ENCODE results near the gene ZNF8.
"Not testable (repeated sequence)": the region's sequence is repeated elsewhere in the genome, so short reads cannot be mapped to it uniquely, and the experiment has no call there.

ZNF8 gene

DNA sequence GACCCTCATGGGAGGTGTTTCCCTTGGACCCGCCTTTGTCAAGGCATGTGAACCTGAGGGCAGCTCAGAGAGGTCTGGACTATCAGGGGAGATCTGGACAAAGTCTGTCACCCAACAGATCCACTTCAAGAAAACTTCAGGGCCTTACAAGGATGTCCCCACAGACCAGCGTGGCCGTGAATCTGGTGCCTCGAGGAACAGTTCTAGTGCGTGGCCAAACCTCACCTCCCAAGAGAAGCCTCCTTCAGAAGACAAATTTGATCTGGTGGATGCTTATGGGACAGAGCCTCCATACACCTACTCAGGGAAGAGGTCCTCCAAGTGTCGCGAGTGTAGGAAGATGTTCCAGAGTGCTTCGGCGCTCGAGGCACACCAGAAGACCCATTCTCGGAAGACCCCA is 59.6 kb downstream of the ZNF8 start:
- no peak for DNase-seq

DNA sequence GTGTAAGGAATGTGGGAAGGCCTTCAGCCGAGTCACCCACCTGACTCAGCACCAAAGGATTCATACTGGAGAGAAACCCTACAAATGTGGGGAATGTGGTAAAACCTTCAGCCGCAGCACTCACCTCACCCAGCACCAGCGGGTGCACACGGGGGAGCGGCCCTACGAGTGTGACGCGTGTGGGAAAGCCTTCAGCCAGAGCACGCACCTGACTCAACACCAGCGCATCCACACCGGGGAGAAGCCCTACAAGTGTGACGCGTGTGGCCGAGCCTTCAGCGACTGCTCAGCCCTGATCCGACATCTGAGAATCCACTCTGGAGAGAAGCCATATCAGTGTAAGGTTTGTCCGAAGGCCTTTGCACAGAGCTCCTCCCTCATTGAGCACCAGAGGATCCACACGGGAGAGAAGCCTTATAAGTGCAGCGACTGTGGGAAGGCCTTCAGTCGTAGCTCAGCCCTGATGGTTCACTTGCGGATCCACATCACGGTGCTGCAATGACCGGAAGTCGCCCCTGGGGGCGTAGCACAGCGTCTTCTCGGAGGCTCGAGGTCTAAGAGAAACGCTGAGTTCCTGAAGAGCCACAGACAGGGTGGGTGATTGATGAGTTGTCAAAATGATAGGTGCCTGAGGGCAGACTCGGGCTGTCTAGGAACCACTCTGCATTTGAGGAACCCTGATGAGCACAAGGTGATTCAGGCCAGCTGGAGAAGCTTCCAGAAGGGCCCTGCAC is 60.2 kb downstream of the ZNF8 start:
- DNase-seq = no peak

DNA sequence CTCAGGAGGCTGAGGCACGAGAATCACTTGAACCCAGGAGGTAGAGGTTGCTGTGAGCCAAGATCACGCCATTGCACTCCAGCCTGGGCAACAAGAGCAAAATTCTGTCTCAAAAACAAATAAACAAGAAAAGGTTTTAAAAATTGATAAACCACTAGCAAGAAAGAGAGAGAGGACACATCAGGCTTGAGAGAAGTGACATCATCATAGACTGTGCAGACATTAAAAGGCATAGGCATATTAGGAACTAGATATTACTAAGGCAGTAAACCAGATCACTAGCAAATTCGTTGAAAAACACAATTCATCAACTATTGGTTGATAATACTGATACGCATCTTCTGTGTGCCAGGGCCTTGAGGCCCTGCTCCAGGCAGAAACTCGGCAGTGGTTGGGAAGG is 66.8 kb downstream of the ZNF8 start:
- no peak for DNase-seq

DNA sequence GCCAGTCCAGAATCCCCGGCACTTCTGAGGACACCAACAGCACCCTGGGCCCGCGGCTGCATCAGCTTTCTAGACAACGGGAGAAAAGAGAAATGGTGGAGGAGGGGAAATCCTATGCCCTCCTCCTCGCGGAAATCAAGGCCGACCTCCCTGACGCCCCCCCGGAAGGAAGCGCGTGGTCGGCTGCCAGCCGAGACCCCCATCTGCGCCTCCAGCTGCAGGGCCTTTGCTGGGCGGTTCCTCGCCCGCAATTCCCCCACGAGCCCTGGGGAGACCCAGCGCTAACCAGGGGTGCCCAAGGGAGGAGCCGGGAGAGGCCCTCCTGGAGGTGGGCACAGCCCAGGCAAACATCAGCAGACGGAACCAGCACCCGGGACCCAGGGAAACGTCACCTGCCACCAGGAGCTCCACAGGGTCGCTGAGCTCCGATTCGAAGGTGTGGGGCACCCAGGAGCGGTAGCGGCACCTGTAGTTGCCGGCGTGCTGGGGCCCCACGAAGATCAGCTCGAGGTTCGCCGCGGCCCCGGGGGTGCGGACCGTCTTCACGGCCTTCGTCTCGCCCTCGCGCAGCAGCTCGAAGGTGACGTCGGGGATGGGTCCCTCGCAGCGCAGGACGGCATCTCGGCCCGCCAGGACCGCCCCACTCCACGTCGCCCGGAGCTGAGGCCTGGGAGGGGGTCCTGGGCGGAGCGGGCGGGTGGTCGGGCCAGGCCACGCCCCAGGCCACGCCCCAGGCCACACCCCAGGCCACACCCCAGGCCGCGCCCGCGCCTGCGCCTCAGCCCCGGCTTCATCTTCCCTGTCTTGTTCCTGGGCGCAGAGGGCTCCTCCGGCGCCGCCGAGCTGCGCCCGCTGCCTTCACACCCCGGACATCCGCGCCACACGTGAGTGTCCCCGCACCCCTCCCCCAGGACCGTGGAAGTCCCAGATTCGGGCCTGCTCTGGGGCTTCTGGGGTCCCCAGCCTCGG is 68.5 kb downstream of the ZNF8 start:
- peak; percentile 74 for DNase-seq

DNA sequence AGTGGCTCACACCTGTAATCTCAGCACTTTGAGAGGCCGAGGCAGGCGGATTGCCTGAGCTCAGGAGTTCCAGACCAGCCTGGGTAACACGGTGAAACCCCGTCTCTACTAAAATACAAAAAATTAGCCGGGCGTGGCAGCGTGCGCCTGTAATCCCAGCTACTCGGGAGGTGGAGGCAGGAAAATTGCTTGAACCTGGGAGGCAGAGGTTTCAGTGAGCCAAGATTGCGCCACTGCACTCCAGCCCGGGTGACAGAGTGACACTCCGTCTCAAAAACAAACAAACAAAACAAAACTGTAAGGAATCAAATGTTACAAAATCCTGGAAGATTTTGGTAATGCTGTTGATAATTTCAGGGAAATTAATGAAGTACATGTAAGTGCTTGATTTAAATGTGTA is 69.3 kb downstream of the ZNF8 start:
- DNase-seq = not testable (repeated sequence)

DNA sequence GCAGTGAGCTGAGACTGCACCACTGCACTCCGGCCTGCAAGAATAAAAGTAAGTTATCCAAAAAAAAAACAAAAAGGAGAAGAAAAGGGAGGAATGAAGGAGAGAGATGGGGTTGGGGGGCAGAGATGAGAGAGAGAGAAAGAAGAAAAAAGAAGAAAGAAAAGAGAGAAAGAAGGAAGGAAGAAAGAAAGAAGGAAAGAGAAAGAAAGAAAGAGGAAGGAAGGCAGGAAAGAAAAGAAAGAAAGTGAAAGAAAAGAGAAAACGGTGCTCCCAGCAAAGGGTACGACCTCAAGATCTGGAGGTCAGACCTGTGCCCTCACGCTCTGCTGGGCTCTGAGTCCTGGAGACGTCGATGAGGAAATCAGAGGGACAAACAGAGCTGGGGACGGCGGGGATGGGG is 70.8 kb downstream of the ZNF8 start:
- no peak for DNase-seq

DNA sequence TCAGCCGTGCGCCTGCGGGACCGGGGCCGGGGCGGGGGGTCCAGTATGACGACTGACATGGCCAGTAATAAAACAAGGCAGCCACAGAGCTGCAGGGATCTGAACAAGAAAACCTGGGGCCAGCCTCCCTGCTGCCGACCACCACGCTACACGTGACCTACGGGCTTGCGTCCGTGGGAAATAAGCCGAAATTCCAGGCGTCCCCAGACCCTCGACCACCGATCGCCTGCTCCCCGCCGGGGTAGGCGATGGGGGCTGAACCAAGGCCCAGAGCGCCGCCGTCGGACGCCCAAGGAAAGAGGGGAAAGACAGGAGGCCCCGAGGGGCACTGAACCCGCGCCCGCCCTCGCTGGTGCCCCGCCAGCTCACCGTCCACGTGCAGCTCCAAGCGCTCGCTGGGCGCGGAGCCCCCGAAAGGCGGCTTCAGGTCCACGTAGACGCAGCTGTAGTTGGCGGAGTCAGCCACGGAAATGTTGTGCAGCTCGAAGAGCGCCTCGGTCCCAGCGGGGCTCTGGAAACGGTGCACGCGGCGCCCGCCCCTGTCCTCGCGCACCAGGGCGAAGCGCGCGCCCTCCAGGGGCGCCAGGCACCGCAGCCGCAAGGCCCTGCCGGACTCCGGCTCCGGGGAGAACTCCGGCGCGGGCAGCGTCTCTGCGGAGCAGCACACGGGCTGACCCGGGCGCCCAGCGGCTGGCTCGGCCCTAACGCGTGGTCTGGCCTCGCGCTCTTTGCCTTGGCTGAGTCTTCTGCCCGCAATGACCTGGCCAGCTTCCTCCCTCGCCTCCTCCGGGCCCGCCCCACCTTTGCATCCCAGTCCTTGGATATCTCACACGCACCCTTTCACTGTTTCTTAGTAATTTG is 71.5 kb downstream of the ZNF8 start:
- DNase-seq = no peak

DNA sequence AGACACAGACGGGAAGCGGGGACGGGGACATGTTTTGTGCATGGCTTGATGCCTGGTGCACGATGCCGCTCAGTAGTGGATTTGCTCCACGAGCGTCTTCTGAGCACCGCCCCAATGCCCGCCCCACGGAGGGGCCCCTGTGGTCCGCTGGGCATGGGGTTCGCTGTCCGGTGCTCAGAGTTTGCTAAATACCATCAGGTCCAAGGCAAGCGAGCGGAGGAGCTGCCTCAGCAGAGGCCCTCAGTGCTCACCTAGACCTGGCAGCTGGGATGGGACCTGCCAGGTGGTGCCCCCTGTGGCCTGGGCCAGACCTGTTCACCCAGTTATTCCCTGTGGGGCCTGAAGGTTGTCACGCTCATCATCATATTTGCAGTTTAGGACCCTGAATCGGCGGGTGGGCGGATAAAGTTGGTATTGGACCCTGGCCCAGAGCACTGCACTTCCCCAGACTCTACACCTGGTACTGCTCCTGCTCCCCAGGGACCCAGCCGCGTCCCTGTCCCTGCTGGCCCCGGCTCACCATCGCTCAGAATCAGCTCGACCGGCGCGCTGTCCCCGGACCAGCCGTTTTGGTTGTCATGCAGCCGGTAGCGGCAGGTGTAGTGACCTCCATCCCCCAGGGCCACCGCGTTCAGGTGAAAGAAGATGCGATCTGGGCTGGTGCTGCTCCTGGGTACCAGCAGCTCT is 72.3 kb downstream of the ZNF8 start:
- DNase-seq = no peak

DNA sequence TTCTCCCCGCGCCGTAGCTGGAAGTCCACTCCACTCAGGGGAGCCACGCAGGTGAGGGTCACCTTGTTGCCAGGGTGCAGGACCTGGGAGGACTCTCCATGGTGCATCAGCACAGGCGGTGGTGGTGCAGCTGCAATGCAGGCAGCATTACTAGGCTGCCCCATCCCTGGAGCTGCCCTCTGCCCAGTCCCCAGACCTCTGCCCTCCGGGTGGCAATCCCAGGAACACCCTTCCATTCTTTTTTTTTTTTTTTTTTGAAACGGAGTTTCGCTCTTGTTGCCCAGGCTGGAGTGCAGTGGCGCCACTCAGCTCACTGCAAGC is 72.8 kb downstream of the ZNF8 start:
- no peak for DNase-seq

DNA sequence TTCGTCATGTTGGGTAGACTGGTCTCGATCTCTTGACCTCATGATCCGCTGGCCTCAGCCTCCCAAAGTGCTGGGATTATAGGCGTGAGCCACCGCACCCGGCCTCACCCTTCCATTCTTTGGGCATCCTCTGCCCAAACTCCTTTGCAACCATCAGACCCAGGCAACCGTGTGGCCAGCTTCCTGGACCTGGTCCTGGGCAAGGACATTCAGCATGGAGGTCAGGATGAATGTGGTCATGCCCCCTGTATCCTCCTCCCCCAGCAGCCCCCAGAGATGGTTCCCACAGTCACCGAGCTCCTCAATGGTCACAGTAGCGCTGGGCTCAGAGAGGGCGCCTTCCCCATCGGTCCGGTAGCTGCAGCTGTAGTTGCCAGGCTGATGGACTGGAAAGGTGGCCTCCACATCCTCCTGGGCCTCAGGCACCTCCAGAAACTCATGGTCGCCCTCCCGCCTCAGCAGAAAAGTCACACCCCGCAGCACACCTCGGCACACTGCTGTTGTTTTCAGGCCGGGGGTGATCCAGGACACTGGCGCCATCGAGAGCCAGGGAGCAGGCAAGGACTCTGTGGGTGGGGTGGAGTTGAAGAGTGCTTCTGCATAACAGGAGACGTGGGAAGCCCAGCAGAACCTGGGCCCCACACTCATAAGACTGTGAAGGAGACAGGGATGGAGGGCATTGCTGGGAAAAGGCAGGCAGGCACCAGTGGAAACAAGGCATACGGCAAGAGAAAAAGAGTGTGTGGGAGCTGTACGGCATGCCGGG is 73.4 kb downstream of the ZNF8 start:
- DNase-seq = no peak

Data from effector CD8-positive, alpha-beta T cell (primary cell).